GM18873 (cell line): ENCODE measurements around the gene CHST13.
"Not testable (repeated sequence)": the region's sequence is repeated elsewhere in the genome, so short reads cannot be mapped to it uniquely, and the experiment has no call there.

Experiments used
- ATAC-seq: cut with Tn5 transposase; IDR thresholded peaks from one replicate; pipeline ENCODE4 v1.9.1; 2021; ENCODE audit warnings: mild to moderate bottlenecking, moderate library complexity, moderate number of reproducible peaks; ENCODE audit not compliant: unreplicated experiment, low FRiP score

The CHST13 gene

GRCh38 chr3:126577261-126577660 is 53.3 kb downstream of the CHST13 start:
- ATAC-seq: no peak

GRCh38 chr3:126578702-126579101 is 54.7 kb downstream of the CHST13 start:
- ATAC-seq: no peak

DNA sequence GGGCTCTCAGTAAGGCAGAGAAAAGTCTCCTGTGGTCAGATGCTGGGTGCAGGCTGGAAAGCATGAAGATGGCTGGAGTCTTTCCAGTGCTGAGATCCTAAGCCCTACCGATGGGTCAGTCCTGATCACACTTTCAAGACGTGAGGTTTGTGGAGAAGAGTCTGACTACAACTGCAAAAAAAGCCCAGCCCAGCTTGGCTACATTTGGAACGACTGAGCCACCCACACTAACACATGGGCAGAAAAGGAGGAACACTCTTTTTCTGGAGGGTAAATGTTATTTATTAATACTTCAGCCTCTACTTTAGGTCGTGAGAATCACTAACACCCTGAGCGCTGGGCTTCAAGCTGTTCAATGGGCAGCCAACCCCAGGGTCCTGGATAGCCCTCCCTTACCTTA is 56.8 kb downstream of the CHST13 start:
- ATAC-seq: no peak

DNA sequence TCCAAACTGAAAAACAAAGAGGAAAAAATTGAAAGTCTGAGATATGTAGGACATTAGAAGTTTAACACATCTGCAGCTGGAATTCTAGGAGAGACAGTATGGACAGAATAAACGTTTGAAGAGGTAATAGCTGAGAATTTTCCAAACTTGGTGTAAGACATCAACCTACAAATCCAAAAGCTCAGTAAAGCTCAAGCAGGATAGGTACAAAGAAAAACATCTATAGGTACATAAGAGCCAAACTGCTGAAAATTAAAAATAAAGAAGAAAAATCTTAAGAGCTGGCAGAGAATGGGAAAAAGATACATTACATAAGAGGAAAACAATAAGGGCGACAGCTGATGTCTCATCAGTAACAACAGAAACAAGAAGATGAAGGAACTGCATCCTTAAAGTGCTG is 57.6 kb downstream of the CHST13 start:
- no peak for ATAC-seq

- ATAC-seq: no peak
These were observed 58.4 kb downstream of the CHST13 start for GRCh38 chr3:126582311-126582710.

DNA sequence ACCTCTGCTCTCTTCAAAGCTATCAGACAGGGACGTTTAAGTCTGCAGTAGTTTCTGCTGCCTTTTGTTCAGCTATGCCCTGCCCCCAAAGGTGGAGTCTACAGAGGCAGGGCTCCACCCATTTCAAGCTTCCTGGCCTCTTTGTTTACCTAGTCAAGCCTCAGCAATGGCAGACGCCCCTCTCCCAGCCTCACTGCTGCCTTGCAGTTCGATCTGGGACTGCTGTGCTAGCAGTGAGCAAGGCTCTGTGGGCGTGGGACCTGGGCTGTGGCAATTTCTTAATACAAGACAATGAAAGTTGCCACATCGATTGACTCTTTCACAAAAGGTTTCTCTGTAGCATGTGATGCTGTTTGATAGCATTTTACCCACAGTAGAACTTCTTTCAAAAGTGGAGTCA is 67.6 kb downstream of the CHST13 start:
- ATAC-seq: not testable (repeated sequence)
